Spinal cord (tissue), 10 donors: Measurements from ENCODE around the gene AMACR. TPM values are rescaled to one million over a fixed set of nuclear protein-coding genes. Genes with fewer than 3 reads are reported as not detected.
A peak's percentile ranks its signal among the peaks of the same experiment; 100 is the strongest.

Experiments used
- DNase-seq, 6 donors: peaks; one replicate each; pipeline versions ENCODE4 v3.0.0 to v3.0.0-alpha.2; 2013 to 2015; ENCODE audit warnings: low spot score in 6 of 6, low read depth in 4 of 6
- H3K27ac ChIP-seq: one replicate; pipeline ENCODE4 v1.5.1; 2013; ENCODE audit warnings: low read depth, low read length, control low read depth
- H3K27me3 ChIP-seq: one replicate; pipeline ENCODE4 v1.6.1; 2013; ENCODE audit warnings: low read length; ENCODE audit not compliant: control insufficient read depth, insufficient read depth
- H3K36me3 ChIP-seq: one replicate; pipeline ENCODE4 v1.6.1; 2013; ENCODE audit warnings: low read length; ENCODE audit not compliant: control insufficient read depth, insufficient read depth
- H3K4me1 ChIP-seq: one replicate; pipeline ENCODE4 v1.6.1; 2013; ENCODE audit warnings: low read length; ENCODE audit not compliant: control insufficient read depth, insufficient read depth
- H3K4me3 ChIP-seq: one replicate; pipeline ENCODE4 v1.5.1; 2013; ENCODE audit warnings: low read depth, low read length, control low read depth
- H3K9me3 ChIP-seq: one replicate; pipeline ENCODE4 v1.6.1; 2013; ENCODE audit warnings: low read length; ENCODE audit not compliant: control insufficient read depth, insufficient read depth
- WGBS: methylation state at CpG from one replicate; pipeline ENCODE4 v1.1.5; 2013; ENCODE audit warnings: missing lambda C conversion rate; ENCODE audit not compliant: insufficient coverage; 5-methylcytosine and 5-hydroxymethylcytosine counted together
- polyA plus RNA-seq, 2 donors: library from polyadenylated mRNA; unstranded; fragments of 120-200 nt; gene quantifications; one replicate each; pipeline ENCODE4 v1.2.1, GENCODE V29; 2013; ENCODE audit not compliant: insufficient read length in 2 of 2
- total RNA-seq, 2 donors: library from RNA; depleted of rRNA in 1 of 2; stranded (reverse); fragments of 120-200 nt in 1 of 2; fragments of >200 nt in 1 of 2; gene quantifications; one replicate each; pipeline versions ENCODE4 v1.2.3 to v1.2.4, GENCODE V29; 2013 to 2014
- donor health status: healthy.

AMACR gene
- total and polyA plus RNA-seq, 4 donors, result 13.4 to 21.8 (median 17.1) TPM

- H3K27ac ChIP-seq, result no peak overlapping the region
- H3K4me3 ChIP-seq, result no peak overlapping the region
- no peaks in the 10 kb centered on the region for H3K4me1 ChIP-seq
- peaks cover 6% of the 10 kb centered on the region for H3K36me3 ChIP-seq
- 98% methylated on average over 14 of the region's 15 CpGs for WGBS
- H3K27me3 ChIP-seq, result no peaks in the 10 kb centered on the region
- H3K9me3 ChIP-seq, result no peaks in the 10 kb centered on the region
- no peak for DNase-seq
Observed at GRCh38 chr5:33984178-33984577, 23.7 kb downstream of the AMACR start.

GRCh38 chr5:33981408-33982162 lies 26.3 kb downstream of the AMACR start:
- Histone ChIP-seq H3K36me3 (peaks cover 5% of the 10 kb centered on the region), H3K4me1 (no peaks in the 10 kb centered on the region), H3K27me3 (no peaks in the 10 kb centered on the region), H3K9me3 (no peaks in the 10 kb centered on the region), H3K4me3 (no peak overlapping the region), H3K27ac (no peak overlapping the region)
- WGBS, result 82% methylated on average over 6 of the region's 8 CpGs
- no peak for DNase-seq

- DNase-seq, result no peak
- peaks cover 5% of the 10 kb centered on the region for H3K36me3 ChIP-seq
- H3K4me3 ChIP-seq, result no peak overlapping the region
- H3K27me3 ChIP-seq, result no peaks in the 10 kb centered on the region
- no peaks in the 10 kb centered on the region for H3K9me3 ChIP-seq
- WGBS, result 100% methylated on average over 1 of the region's 3 CpGs
- no peak overlapping the region for H3K27ac ChIP-seq
- no peaks in the 10 kb centered on the region for H3K4me1 ChIP-seq
Observed at GRCh38 chr5:33980030-33980429, 27.8 kb downstream of the AMACR start.

GRCh38 chr5:33978306-33978705 lies 29.5 kb downstream of the AMACR start:
- H3K36me3 ChIP-seq, result no peaks in the 10 kb centered on the region
- no peak overlapping the region for H3K4me3 ChIP-seq
- no peak overlapping the region for H3K27ac ChIP-seq
- H3K9me3 ChIP-seq, result no peaks in the 10 kb centered on the region
- no peaks in the 10 kb centered on the region for H3K27me3 ChIP-seq
- no peaks in the 10 kb centered on the region for H3K4me1 ChIP-seq
- DNase-seq, result no peak
- no CpG with 5 or more reads among the region's 1 CpG for WGBS

- Histone ChIP-seq H3K27me3 (no peaks in the 10 kb centered on the region), H3K27ac (no peak overlapping the region), H3K9me3 (no peaks in the 10 kb centered on the region), H3K4me1 (no peaks in the 10 kb centered on the region), H3K4me3 (no peak overlapping the region), H3K36me3 (no peaks in the 10 kb centered on the region)
- no CpG with 5 or more reads among the region's 1 CpG for WGBS
- no peak for DNase-seq
Observed at GRCh38 chr5:33976307-33976706, 31.5 kb downstream of the AMACR start.

- no peaks in the 10 kb centered on the region for H3K4me1 ChIP-seq
- WGBS, result 11% methylated on average over 1 of the region's 5 CpGs
Observed at GRCh38 chr5:33975852-33976251, 32.0 kb downstream of the AMACR start.

GRCh38 chr5:33973271-33973670 lies 34.6 kb downstream of the AMACR start:
- Histone ChIP-seq H3K27me3 (no peaks in the 10 kb centered on the region), H3K36me3 (no peaks in the 10 kb centered on the region), H3K27ac (no peak overlapping the region), H3K9me3 (no peaks in the 10 kb centered on the region), H3K4me3 (no peak overlapping the region), H3K4me1 (no peaks in the 10 kb centered on the region)
- DNase-seq, result no peak
- WGBS, result no CpG with 5 or more reads among the region's 2 CpGs

More at GRCh38 chr5:33975852-33976251, 32.0 kb downstream of the AMACR start:
- Histone ChIP-seq H3K4me3 (no peak overlapping the region), H3K27me3 (no peaks in the 10 kb centered on the region), H3K9me3 (no peaks in the 10 kb centered on the region), H3K36me3 (no peaks in the 10 kb centered on the region), H3K27ac (no peak overlapping the region)
- peak in 1 of 6 donors; percentile 29 for DNase-seq

GRCh38 chr5:33969572-33970452 lies 38.0 kb downstream of the AMACR start:
- no peaks in the 10 kb centered on the region for H3K36me3 ChIP-seq
- 57% methylated on average over 10 of the region's 10 CpGs for WGBS
- H3K27me3 ChIP-seq, result no peaks in the 10 kb centered on the region
- no peak overlapping the region for H3K27ac ChIP-seq
- peak in 3 of 6 donors; percentile 10 to 67 (median 54) for DNase-seq
- H3K9me3 ChIP-seq, result no peaks in the 10 kb centered on the region
- no peaks in the 10 kb centered on the region for H3K4me1 ChIP-seq
- no peak overlapping the region for H3K4me3 ChIP-seq

- WGBS, result 95% methylated on average over 2 of the region's 3 CpGs
- peak in 2 of 6 donors; percentile 33 to 47 for DNase-seq
- H3K27me3 ChIP-seq, result no peaks in the 10 kb centered on the region
- no peaks in the 10 kb centered on the region for H3K9me3 ChIP-seq
- H3K27ac ChIP-seq, result no peak overlapping the region
- no peaks in the 10 kb centered on the region for H3K36me3 ChIP-seq
- H3K4me1 ChIP-seq, result no peaks in the 10 kb centered on the region
- H3K4me3 ChIP-seq, result no peak overlapping the region
Observed at GRCh38 chr5:33968211-33969005, 39.4 kb downstream of the AMACR start.
